Gastrocnemius medialis (tissue), 4 donors: ENCODE data around the gene RFNG.

Experiments
- POLR2A ChIP-seq, 2 donors: fragments of 450-650 bp; IDR thresholded peaks; one replicate each; pipeline ENCODE4 v1.6.1; 2017; ENCODE audit warnings: antibody characterized with exemption in 2 of 2, mild to moderate bottlenecking in 2 of 2, moderate library complexity in 2 of 2
- TF ChIP-seq, protein P1 (sequence below), 5 experiments: fragments of 450-650 bp in 3 of 5; fragments of 200-600 bp in 2 of 5; sonication (generic) in 2 of 5; IDR thresholded peaks in 4 of 5; conservative IDR thresholded peaks in 1 of 5; 1 replicate in 4 of 5; 2 replicates in 1 of 5; pipeline ENCODE4 v1.5.1; 2016 to 2019; ENCODE audit warnings: antibody characterized with exemption in 5 of 5, mild to moderate bottlenecking in 3 of 5, moderate library complexity in 3 of 5

- TF ChIP-seq, protein P1, sequence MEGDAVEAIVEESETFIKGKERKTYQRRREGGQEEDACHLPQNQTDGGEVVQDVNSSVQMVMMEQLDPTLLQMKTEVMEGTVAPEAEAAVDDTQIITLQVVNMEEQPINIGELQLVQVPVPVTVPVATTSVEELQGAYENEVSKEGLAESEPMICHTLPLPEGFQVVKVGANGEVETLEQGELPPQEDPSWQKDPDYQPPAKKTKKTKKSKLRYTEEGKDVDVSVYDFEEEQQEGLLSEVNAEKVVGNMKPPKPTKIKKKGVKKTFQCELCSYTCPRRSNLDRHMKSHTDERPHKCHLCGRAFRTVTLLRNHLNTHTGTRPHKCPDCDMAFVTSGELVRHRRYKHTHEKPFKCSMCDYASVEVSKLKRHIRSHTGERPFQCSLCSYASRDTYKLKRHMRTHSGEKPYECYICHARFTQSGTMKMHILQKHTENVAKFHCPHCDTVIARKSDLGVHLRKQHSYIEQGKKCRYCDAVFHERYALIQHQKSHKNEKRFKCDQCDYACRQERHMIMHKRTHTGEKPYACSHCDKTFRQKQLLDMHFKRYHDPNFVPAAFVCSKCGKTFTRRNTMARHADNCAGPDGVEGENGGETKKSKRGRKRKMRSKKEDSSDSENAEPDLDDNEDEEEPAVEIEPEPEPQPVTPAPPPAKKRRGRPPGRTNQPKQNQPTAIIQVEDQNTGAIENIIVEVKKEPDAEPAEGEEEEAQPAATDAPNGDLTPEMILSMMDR (IDR thresholded peaks at IDR 0.05 in 4 of 5, conservative IDR thresholded peaks at IDR 0.05 in 1 of 5), result no peak
- no peak for TF ChIP-seq POLR2A (IDR thresholded peaks at IDR 0.05)
Measured at GRCh38 chr17:82029990-82030469, 21.6 kb downstream of the RFNG start.
